Effector memory CD4-positive, alpha-beta T cell (primary cell): ENCODE results near the gene PINK1.
A peak's percentile ranks its signal among the peaks of the same experiment; 100 is the strongest.

Source experiments
- DNase-seq, 3 donors: peaks; one replicate each; pipeline ENCODE4 v3.0.0-alpha.2; 2020
- H3K27ac ChIP-seq: 2 replicates; pipeline ENCODE4 v1.7.0; 2013; ENCODE audit warnings: mild to moderate bottlenecking, low read length, moderate library complexity; ENCODE audit not compliant: insufficient read depth, poor library complexity, severe bottlenecking
- H3K27me3 ChIP-seq: replicated peaks from 2 replicates; pipeline ENCODE4 v1.7.0; 2013; ENCODE audit warnings: mild to moderate bottlenecking, low read length; ENCODE audit not compliant: insufficient read depth, control insufficient read depth, poor library complexity, severe bottlenecking
- H3K36me3 ChIP-seq: 2 replicates; pipeline ENCODE4 v1.7.0; 2013; ENCODE audit warnings: mild to moderate bottlenecking, low read length, moderate library complexity; ENCODE audit not compliant: control insufficient read depth, insufficient read depth
- H3K4me1 ChIP-seq: 2 replicates; pipeline ENCODE4 v1.7.0; 2013; ENCODE audit warnings: low read length, mild to moderate bottlenecking; ENCODE audit not compliant: control insufficient read depth, insufficient read depth, poor library complexity, severe bottlenecking
- H3K4me3 ChIP-seq: 2 replicates; pipeline ENCODE4 v1.7.0; 2013; ENCODE audit warnings: low read length, low read depth, mild to moderate bottlenecking; ENCODE audit not compliant: insufficient read depth, poor library complexity, severe bottlenecking
- H3K9me3 ChIP-seq: 2 replicates; pipeline ENCODE4 v1.7.0; 2013; ENCODE audit warnings: mild to moderate bottlenecking, low read length, moderate library complexity; ENCODE audit not compliant: control insufficient read depth

The PINK1 gene

DNA sequence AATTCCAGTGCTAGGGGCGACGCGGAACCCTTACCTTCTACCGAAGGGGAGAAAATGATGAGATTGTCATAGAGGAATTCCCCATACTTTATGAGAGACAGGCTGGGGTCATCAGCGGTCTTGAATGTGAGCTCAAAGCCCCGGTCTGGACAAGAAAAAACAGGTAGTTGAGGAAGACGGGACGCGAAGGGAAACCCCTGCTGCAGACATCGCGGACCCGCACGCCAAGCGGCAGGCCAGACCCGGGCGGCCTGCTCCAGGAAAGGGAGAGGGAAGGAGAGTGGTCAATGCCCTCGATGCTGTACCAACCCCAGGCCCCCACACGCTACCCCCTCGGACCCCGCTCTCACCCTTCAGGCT, 27.6 kb downstream of the PINK1 start:
- Histone ChIP-seq H3K4me1 (peaks cover 16% of the 10 kb centered on the region), H3K9me3 (no peaks in the 10 kb centered on the region), H3K4me3 (peak overlapping the region; percentile 85), H3K27ac (peak overlapping the region; percentile 85), H3K36me3 (peaks cover 28% of the 10 kb centered on the region), H3K27me3 (no peaks in the 10 kb centered on the region)
- peak in 1 of 3 donors; percentile 16 for DNase-seq

GRCh38 chr1:20661207-20662109, 28.2 kb downstream of the PINK1 start, which contains the start of gene DDOST:
Gene DDOST, minus strand, starts transcription at chr1:20661369. Its CDS starts 19 bp downstream, at chr1:20661350.
- Histone ChIP-seq H3K27me3 (no peaks in the 10 kb centered on the region), H3K4me1 (peaks cover 16% of the 10 kb centered on the region)
- DNase-seq = peak; percentile 90 to 93 (median 92)

GRCh38 chr1:20662110-20662475, 28.8 kb downstream of the PINK1 start:
- Histone ChIP-seq H3K4me1 (peaks cover 16% of the 10 kb centered on the region), H3K4me3 (peak overlapping the region; percentile 85), H3K9me3 (no peaks in the 10 kb centered on the region), H3K27ac (peak overlapping the region; percentile 85), H3K27me3 (no peaks in the 10 kb centered on the region), H3K36me3 (peaks cover 16% of the 10 kb centered on the region)
- no peak for DNase-seq

More at GRCh38 chr1:20661207-20662109, 28.2 kb downstream of the PINK1 start, which contains the start of gene DDOST:
- Histone ChIP-seq H3K9me3 (no peaks in the 10 kb centered on the region), H3K36me3 (peaks cover 22% of the 10 kb centered on the region), H3K27ac (peak within 1 kb of the TSS; percentile 85), H3K4me3 (peak within 1 kb of the TSS; percentile 85)

GRCh38 chr1:20663365-20663764, 30.1 kb downstream of the PINK1 start:
- H3K36me3 ChIP-seq = peaks cover 3% of the 10 kb centered on the region
- no peak overlapping the region for H3K27ac ChIP-seq
- DNase-seq = no peak
- H3K27me3 ChIP-seq = no peaks in the 10 kb centered on the region
- H3K4me1 ChIP-seq = peaks cover 16% of the 10 kb centered on the region
- H3K9me3 ChIP-seq = no peaks in the 10 kb centered on the region
- H3K4me3 ChIP-seq = no peak overlapping the region

DNA sequence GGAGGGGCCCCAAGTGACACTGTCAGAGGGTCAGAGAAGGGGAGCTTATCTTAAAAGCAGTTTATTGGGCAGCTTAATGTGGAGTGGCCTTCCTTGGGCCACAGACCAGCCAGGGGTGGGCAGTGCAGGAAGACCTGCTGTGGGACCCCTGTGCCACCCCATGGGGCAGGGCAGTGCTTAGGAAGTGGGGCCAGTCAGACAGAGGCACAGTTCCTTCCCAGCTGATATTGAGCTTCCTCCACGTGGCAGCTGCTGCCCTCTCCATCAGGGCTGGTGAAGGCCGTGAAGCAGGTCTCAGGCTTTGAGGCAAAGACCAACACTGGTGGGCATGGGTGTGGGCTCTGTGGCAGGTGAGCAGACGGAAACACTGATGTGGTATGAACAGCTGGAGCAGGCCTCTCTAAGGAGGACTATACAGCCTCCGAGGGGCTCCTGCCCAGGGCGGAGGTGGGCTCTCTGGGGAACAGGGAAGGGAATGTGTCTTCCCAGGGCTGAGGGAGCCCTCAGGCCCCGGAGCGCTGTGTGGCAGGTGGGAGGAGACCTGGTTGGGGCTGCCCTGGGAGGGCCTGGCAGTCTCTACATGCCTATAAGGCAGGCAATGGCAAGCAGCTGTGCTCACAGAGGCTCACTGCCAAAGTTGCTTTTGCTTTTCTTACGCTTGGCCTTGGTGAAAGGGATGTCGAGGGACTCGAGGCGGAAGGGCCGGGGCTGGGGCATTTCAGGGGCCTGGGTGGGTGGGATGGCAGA, 30.9 kb downstream of the PINK1 start:
- no peak overlapping the region for H3K4me3 ChIP-seq
- no peak overlapping the region for H3K27ac ChIP-seq
- H3K27me3 ChIP-seq = no peaks in the 10 kb centered on the region
- H3K9me3 ChIP-seq = no peaks in the 10 kb centered on the region
- no peak for DNase-seq
- peaks cover 16% of the 10 kb centered on the region for H3K4me1 ChIP-seq
- no peaks in the 10 kb centered on the region for H3K36me3 ChIP-seq

- no peaks in the 10 kb centered on the region for H3K36me3 ChIP-seq
- no peaks in the 10 kb centered on the region for H3K27me3 ChIP-seq
- peaks cover 7% of the 10 kb centered on the region for H3K4me1 ChIP-seq
- DNase-seq = no peak
- no peak overlapping the region for H3K4me3 ChIP-seq
- no peaks in the 10 kb centered on the region for H3K9me3 ChIP-seq
- H3K27ac ChIP-seq = no peak overlapping the region
These were observed 32.5 kb downstream of the PINK1 start for GRCh38 chr1:20665726-20666125.

DNA sequence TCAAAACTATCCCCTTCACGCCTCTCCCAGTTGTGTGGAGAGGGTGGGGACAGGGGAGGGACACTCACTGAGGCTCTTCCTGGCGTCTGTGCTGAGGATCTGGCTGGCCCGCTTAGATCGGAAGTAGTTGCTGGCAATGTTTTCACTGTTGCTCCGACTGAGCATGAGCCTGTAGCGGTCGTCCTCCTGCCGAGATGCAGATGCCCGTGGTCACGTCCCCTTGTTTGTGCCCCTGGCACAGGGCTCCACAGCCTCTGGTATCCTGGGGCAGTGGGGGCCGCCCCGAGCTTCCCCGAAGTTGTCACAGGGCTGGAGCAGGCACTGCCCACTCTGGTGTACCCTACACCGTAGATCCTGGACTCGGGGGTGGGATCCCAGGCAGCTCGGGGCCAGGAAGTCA, 32.9 kb downstream of the PINK1 start:
- Histone ChIP-seq H3K9me3 (no peaks in the 10 kb centered on the region), H3K27ac (no peak overlapping the region), H3K27me3 (no peaks in the 10 kb centered on the region), H3K36me3 (no peaks in the 10 kb centered on the region), H3K4me1 (peaks cover 7% of the 10 kb centered on the region), H3K4me3 (no peak overlapping the region)
- no peak for DNase-seq

DNA sequence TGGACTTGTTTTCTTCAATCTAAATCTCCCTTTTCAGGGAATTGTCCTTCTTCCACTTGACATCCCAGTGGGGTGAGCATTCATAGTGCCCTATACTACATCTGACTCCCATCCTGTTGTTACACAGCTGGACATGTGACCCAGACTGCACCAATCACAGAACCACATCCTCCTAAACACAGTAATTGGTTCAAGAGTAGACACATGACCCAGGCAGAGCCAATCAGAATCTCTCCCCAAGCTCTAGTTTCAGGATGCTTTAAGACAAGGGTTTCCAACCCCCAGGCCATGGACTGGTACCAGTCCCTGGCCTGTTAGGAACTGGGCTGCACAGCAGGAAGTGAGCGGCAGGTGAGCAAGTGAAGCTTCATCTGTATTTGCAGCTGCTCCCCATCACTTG, 33.5 kb downstream of the PINK1 start:
- H3K4me1 ChIP-seq = peaks cover 4% of the 10 kb centered on the region
- no peaks in the 10 kb centered on the region for H3K36me3 ChIP-seq
- H3K27ac ChIP-seq = no peak overlapping the region
- no peak overlapping the region for H3K4me3 ChIP-seq
- no peaks in the 10 kb centered on the region for H3K27me3 ChIP-seq
- H3K9me3 ChIP-seq = no peaks in the 10 kb centered on the region
- DNase-seq = no peak

- H3K36me3 ChIP-seq = no peaks in the 10 kb centered on the region
- no peaks in the 10 kb centered on the region for H3K27me3 ChIP-seq
- no peak overlapping the region for H3K27ac ChIP-seq
- DNase-seq = no peak
- no peak overlapping the region for H3K4me3 ChIP-seq
- no peaks in the 10 kb centered on the region for H3K4me1 ChIP-seq
- no peaks in the 10 kb centered on the region for H3K9me3 ChIP-seq
These were observed 35.3 kb downstream of the PINK1 start for GRCh38 chr1:20668581-20668980.

DNA sequence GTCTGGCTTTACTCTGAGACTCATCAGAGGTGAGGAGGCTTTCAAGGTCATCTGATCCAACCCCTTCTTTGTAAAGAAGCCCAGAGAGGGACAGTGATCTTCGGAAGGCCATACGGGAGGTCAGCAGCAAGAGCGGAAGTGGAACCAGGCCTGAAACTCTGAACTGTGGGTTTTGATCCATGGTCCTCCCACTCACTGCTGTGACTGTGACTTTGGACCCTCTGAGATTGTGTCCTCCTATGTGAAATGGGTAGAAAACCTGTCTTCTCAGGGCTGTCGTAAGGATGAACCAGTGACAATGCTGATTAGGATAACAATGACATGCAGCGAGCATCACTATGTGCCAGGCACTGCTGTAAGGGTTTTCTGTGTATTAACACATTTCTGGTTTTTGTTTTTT, 37.7 kb downstream of the PINK1 start:
- Histone ChIP-seq H3K36me3 (no peaks in the 10 kb centered on the region), H3K27me3 (peaks cover 4% of the 10 kb centered on the region), H3K27ac (no peak overlapping the region), H3K4me1 (no peaks in the 10 kb centered on the region), H3K4me3 (no peak overlapping the region), H3K9me3 (no peaks in the 10 kb centered on the region)
- DNase-seq = no peak
